HK-2 (cell line): ENCODE results near the gene RIC3.

Source experiments
- DNase-seq: peaks from one replicate; pipeline ENCODE4 v3.0.0-alpha.2; 2018; ENCODE audit not compliant: unreplicated experiment

RIC3 gene

DNA sequence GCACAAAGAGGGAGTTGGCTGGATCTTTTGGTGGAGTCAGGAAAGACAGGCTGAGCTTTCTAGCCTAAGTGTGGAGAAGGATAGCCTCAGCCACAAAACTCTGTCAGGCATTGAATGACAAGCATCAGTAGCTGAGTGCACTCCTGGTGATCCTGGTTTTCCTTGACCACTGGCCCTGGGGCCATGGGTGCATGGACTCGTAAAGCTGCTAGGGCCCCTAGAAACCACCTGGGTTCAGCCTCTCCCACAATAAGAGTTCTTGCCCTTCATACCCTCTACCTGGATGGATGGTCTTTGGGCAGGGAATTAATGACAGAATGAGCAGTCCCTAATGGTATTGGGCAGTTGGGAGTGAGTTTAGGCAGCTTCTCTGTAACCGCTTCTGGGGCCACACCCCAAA, 64.9 kb downstream of the RIC3 start:
- DNase-seq: no peak

DNA sequence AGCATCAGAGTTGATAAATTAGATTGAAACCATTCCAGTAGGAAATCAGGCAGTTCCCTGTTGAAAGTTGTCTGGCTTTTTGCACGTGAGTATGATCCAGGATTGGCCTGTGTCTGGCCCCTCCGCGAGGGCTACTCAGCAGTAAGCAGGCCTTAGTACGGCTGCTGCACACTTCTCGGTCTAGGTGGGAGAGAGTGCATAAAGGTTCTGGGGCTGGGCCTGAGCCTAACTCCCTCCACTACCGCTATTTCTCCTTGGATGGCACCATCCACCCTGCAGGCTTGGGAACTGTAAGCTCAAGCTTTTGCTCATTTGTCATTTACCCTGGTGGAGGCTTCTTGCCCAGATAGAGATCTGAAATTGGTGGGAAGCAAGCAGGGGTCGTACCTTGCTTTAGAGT, 65.9 kb downstream of the RIC3 start:
- DNase-seq: no peak

DNA sequence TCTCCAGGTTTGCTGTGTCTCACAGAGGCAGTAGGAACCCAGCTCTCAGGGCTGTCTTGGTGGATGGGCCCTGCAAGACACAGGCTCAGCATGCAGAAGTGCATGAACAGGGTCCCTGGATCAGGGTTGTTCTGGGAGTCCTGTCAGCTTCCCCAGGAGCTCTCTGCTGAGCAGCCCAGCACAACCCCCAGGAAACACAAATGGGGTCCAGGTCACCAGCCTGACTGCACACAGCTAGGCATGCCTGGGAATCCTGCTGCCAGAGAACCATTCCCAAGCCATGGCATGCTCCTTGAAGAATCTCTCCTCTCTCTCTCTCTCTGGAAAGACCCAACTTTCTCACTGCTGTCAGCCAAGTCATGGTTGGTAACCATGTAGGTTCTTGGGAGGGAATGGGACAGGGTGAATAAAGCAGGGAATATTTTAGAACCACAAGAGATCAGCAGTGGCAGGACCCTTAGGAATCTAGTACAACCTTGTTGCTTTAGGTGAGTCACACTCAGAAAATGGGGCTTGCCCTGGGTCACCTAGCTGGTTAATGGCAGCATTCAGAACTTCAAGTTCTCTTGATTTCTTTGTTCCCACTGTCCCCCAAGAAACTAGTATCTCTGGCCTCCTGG, 66.4 kb downstream of the RIC3 start:
- DNase-seq: no peak

DNA sequence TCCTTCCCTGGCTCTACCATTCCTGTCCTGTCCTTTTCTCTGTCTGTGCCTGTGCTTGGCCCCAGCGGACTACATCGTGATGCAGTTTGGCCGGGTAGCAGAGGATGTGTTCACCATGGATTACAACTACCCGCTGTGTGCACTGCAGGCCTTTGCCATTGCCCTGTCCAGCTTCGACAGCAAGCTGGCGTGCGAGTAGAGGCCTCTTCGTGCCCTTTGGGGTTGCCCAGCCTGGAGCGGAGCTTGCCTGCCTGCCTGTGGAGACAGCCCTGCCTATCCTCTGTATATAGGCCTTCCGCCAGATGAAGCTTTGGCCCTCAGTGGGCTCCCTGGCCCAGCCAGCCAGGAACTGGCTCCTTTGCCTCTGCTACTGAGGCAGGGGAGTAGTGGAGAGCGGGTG, 67.4 kb downstream of the RIC3 start:
- DNase-seq: no peak

DNA sequence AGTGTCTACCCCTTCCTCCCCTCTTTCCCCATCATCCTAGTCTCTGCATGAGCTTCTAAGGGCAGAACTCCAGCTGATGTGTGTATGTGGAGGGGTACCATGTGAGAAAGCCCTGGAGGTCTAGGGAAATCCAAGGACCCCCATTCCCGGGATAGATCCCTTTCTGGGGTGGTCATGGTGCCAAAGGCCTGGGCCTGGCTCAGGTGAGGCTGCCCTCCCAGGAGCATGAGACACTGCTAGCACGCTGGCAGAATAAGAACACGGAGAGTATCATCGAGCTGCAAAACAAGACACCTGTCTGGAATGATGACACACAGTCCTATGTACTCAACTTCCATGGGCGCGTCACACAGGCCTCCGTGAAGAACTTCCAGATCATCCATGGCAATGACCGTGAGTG, 68.2 kb downstream of the RIC3 start:
- DNase-seq: no peak

DNA sequence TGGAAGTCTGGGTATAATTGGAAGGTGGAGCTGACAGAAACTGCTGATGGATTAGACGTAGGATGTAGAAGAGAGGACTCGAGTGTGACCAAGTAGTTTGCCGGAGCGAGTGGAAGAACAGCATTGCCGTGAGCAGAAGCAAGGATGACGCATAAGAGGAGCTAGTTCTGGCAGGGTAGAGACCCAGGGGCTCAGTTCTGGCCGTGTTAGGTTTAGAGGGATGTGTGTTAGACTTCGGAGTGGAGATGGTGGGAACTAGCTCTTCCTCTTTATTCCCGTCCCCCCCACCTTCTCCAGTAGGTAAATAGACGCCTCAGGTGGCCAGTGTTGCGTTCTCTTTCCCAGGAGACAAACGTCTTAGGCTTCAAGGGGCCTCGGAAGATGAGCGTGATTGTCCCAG, 68.7 kb downstream of the RIC3 start:
- no peak for DNase-seq

DNA sequence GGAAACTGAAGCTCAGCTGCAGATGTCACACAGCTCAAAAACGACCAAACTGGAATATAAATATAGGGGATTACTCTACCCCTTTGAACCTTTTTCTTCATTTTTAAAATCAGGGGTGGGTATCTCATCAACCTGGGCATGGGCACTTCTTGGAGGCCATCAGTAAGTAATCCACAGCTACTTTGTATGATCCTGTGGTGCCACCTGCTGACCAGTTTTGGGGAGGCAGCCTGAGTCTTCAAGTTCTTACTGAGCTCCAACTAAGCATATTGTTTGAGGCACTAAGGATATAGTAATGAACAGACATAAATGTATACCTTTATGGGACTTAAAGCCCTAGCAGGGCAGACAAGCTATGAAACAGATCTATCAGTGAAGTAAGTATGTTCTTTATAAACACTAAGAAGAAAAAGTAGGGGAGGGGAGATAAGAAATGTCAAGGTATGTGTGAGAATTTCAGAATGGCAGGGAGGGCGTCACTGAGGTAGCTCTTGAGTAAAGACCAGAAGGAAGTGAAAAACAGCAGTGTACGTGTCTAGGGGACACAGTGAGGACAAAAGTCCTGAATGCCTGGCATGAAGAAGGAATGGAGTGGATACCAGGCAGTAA, 69.4 kb downstream of the RIC3 start:
- DNase-seq: peak; percentile 57

DNA sequence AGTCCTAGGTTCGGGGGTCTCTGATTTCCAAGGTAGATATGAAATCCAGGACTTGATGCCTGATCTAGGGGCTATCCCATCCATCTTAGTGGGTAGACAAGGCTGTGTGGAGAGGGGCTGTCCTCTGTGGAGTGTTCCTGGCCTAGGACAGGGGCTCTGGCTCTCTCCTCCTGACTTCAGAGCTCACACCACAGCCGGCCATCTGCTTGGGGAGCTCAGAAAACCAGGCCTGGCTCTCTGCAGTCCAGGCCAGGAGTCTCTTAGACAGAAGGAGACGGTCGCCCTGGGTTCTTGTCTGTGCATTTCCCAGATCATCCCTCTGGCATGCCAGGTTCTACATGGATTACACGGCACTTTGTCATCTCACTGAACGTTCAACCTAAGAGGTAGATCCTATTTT, 69.9 kb downstream of the RIC3 start:
- DNase-seq: no peak

DNA sequence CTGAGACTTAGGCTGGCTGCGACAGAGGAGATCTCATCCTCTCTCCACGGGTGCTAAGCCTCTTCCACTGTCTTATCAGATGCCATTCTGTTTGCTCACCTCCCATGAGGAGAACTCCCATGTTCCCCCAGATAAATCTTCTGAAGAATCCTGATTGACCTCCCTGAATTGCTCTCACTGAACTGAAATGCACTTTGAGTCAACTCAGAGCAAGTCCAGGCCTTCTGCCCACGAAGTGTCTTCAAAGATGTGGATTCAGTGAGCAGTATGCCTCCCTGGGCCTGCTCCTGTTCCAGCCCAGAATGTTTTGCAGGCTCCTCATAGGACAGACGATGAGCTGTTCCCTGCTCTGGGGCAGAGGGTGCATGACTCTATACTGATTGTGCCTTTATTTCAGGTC, 70.5 kb downstream of the RIC3 start:
- no peak for DNase-seq

DNA sequence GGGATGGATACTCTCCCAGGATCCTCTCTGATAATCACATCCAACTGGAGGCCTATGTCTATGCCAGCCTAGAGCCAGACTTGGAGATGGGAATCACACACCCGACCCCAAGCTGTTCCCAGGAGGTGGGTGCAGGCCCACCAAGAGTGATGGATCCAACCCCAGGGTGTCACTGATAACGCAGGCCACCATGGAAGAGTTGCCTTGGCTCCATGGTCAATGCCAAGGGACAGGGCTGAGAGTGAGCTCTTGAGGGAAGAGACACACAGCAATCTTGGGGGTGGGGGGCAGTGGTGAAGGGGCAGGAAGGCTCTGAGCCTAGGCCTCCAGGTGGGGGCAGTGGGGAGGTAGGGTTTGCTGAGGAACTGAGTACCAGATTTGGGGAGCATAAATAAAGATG, 70.9 kb downstream of the RIC3 start:
- no peak for DNase-seq

DNA sequence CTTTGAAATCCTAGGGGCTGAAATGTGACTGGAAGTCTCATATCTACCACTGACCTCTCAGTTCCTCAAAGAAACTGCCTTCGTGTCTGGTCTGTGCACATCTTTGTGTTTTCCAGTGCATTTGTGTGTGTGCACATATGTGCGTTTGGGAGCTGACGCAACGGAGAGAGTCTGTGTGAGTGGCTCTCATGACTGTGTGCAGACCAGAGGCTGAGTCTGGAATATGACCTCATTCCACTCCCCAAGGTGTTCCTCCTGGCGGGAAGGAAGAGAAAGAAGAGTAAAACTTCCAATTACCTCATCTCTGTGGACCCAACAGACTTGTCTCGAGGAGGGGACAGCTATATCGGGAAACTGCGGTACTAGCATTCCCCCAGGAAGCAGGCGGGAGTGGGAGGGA, 71.4 kb downstream of the RIC3 start:
- no peak for DNase-seq

DNA sequence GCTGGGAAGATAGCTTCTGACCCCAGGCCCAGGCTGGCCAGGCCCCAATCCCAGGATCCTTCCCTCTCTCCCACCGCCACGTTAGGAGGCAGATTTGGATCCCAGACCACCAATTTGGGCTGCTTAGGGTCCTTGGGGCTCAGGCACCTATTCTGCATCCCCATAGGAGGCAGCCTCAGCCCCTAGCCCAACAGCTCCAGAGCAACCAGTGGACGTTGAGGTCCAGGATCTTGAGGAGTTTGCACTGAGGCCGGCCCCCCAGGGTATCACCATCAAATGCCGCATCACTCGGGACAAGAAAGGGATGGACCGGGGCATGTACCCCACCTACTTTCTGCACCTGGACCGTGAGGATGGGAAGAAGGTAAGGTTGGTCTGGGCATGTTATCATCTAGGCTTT, 71.8 kb downstream of the RIC3 start:
- DNase-seq: no peak

DNA sequence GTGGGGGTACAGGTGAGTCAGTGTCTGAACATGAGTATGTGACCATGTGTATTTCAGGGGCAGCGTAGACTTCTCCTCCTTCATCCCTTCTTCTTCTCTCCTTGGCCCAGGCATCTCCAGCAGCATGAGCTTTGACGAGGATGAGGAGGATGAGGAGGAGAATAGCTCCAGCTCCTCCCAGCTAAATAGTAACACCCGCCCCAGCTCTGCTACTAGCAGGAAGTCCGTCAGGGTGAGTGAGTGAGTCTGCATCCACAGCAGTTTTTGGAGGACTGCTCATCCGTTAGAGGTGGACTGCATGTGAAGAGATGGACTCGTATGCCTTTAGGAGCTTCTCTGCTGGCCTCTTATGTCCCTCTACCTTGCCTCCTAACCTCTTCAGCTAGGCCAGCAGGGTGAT, 72.2 kb downstream of the RIC3 start:
- no peak for DNase-seq

DNA sequence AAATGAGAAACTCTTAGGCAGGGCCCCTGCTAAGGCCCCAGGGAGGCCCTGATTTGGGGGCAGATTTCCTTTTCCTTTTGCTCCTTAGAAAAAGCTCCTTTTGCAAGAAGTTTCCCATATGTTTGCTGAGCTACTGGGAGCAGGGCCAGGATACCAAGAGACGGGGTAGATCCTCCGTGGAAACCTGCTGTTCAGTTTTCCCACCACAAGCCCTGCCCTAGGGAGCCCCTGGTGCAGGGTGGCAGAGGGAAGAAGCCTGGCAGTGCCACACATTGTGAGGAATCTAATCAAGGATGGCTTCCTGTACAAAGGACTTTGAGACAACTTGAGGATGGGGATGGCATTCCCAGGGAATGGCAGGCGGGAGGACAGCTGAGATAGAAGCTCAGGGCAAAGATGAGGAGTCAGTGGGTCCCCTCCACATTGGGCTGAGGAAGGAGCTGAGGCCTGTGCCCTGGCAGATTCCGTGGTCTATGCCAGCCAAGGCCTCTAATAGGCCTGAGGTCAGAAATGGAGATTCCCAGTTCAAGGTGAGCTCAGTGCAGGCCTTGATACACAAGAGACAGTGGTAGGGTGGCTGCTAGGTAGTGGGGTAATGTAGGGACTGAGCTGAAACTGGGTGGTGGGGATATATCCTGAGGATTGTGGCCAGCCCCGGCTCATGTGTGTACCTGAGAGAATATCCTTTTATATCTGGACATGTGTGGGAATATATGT, 72.9 kb downstream of the RIC3 start:
- no peak for DNase-seq

DNA sequence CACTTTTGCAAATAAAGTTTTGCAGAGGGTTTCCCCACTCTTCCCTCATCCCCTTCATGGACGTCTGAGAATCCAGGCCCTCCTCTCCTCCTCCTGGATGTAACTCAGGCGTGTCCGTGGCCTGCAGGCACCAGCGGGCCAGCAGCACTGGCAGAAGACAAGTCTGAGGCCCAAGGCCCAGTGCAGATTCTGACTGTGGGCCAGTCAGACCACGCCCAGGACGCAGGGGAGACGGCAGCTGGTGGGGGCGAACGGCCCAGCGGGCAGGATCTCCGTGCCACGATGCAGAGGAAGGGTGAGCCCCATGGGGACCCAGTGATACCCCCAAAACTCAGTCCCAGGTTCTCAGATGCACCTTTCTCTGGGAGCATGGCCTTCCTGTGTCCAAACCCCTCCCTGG, 73.5 kb downstream of the RIC3 start:
- no peak for DNase-seq

DNA sequence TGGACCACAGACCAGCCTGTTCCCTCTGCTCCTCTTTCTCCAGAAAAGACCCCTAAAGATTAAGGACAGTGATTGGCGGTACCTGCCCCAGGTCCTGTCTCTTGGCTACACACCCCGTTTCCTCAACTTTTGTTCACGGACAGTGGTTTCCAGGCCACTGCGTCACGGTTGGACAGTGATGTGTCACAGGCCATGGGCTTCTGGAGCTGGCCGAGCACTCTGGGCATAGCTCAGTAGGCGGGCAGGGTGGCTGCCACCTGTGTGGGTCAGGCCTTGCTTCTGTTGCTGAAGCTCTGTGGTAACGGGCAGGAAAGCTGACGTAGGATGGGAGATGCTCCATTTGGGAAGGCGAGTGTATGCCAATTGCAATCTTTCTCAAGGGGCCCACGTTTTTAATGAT, 74.2 kb downstream of the RIC3 start:
- no peak for DNase-seq

DNA sequence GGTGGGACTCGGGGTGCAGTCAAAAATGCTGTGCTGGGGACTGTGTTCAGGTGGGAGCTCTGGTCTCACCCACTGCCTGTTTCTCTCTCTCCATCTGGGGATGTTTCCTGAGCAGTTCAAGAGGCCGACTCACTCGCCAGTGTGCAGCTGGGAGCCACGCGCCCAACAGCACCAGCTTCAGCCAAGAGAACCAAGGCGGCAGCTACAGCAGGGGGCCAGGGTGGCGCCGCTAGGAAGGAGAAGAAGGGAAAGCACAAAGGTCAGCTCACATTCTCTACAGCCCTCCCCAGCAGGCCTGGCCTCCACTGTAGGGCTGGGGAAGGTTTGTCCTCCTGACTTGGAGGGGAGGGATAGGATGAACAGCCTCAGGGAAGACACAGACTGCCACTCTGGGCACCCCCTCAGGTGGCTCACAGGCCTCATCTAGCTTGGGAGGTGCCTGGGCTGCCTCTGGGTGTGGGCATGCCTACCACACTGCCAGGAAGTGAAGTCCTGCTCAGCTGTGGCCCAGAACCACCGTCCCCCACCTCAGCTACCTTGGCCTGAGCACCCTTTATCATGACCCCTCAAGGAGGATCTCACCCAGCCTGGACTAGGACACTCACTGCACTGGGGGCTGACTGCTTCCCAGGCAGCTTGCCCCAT, 74.8 kb downstream of the RIC3 start:
- no peak for DNase-seq

DNA sequence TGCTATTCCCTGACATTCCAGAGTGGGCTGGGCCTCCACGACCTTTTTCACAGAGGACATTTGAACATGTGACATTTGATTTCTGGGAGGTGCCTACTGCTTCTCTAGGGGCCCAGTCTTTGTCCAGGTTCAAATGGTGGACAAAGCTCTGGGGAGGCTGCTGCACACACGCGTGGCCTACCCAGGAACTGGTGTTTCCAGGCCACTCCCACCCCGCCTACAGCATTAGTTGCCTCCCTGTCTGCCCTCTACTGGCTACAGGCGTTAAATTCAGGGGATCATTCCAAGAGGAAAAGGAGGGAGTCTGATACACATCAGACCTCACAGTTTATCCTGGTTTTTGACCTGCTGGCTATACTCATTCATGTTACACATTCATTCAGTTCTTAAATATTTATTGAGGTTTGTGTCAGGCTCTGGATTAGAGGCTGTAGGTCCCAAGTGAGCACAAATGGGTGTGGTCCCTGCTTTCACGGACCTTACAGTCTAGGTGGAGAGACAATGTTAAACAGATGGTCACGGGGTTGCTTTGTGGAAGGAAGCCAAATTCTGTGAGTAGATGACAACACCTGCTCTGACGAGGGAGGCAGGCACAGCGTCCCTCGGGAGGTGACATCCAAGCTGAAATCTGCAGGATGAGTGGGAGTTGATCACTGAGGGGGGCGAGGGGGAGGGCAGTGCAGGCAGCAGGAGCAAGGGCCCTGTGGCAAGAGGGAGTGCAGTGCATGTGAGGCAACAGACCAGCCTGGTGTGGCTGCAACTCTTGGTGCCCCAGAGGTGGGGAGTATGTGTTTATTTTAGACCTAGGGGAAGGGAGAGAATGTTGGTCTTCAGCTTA, 76.0 kb downstream of the RIC3 start:
- DNase-seq: peak; percentile 38

DNA sequence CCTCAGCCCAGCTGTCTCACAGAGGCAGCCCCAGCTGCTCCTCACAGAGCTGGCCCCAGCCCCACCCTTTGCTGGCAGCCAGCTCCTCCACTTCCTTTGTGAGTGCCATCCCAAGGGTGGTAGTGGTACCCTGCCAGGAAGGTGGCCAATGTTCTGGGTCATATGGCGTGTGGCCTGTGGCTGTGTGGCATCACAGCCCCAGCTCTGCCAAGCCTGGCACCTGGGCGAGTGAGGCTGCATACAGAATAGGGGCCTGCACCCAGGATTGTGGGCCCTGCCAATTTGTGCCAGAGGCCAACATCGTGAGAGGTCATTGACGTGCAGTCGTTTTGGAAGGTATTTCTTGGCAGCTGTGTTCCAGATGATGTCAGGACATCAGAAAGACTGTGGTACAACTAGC, 77.1 kb downstream of the RIC3 start:
- DNase-seq: no peak

DNA sequence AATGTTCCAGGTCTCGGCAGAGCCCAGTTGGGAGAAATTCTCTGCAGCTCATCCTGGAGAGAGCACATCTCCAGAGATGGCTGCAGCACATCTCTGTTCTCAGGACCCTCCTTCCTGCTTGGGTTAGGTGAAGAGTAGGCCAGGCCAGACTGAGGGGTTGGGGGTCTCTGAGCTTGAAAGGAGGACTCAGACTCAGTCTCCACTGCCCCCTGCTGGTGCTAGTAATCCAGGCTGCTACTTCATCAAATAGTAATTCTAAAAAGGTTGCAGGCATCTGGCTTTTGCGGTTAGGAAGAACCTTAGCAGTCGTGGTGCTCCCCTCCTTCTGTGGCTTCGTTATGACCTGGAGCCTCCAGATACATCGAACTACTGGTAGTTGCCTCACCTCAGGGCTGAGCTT, 78.1 kb downstream of the RIC3 start:
- no peak for DNase-seq

DNA sequence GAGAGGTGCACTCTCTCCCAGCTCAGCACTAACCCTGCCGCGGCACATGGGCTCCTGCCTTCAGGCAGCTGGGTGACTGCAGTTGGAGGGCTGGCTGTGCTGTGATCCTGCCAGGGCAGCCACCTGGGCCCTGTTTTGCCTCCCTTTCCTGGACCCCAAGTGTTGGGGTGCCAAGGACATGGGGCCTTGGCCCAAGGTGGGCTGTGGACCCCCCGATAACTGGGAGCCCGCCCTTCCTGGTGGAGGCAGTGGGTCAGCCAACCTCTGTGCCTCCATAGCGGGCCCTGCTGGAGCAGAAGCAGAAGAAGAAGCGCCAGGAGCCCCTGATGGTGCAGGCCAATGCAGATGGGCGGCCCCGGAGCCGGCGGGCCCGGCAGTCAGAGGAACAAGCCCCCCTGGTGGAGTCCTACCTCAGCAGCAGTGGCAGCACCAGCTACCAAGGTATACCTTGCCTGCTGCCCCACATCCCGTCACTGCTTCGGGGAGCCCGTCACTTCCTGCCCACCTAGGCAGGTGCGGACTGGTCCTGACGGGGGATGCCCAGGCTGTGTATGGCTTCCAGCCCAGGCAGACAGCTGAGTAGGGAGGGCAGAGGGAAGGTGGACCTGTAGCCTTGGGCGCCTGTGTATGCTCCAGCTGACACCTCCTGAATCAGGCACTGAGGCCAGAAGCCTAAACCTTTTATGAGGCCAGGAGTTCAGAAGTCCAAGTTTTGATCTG, 78.9 kb downstream of the RIC3 start:
- no peak for DNase-seq

DNA sequence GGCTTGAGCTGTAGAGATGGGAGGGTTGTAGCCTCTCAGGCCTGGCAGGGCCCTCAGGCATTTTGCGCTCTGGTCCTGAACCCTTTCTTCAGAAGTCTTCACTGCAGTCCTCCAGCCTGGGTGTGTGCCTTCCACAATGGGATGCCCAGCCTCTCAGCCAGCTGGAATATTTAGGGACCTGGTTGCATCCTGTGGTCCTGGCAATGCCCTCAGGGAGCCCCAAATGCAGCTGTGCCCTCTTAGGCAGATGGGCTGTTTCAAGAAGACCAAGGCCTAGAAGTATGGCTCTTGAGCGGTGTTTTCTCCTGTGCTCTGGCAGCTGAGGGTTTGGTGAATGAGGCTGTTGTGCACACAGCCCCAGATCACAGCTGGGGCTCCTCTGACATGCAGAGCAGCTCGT, 81.1 kb downstream of the RIC3 start:
- no peak for DNase-seq
